Lower leg skin (tissue), 3 donors: ENCODE data around the gene MGRN1.

ENCODE experiments used
- POLR2A ChIP-seq, 2 donors: fragments of 450-650 bp; IDR thresholded peaks; one replicate each; pipeline ENCODE4 v1.6.1; 2016 to 2017; ENCODE audit warnings: antibody characterized with exemption in 2 of 2, mild to moderate bottlenecking in 1 of 2, moderate library complexity in 1 of 2
- TF ChIP-seq, protein P1 (sequence below), 3 donors: fragments of 450-650 bp; IDR thresholded peaks; one replicate each; pipeline ENCODE4 v1.5.1; 2016; ENCODE audit warnings: antibody characterized with exemption in 3 of 3, mild to moderate bottlenecking in 3 of 3, moderate library complexity in 2 of 3

DNA sequence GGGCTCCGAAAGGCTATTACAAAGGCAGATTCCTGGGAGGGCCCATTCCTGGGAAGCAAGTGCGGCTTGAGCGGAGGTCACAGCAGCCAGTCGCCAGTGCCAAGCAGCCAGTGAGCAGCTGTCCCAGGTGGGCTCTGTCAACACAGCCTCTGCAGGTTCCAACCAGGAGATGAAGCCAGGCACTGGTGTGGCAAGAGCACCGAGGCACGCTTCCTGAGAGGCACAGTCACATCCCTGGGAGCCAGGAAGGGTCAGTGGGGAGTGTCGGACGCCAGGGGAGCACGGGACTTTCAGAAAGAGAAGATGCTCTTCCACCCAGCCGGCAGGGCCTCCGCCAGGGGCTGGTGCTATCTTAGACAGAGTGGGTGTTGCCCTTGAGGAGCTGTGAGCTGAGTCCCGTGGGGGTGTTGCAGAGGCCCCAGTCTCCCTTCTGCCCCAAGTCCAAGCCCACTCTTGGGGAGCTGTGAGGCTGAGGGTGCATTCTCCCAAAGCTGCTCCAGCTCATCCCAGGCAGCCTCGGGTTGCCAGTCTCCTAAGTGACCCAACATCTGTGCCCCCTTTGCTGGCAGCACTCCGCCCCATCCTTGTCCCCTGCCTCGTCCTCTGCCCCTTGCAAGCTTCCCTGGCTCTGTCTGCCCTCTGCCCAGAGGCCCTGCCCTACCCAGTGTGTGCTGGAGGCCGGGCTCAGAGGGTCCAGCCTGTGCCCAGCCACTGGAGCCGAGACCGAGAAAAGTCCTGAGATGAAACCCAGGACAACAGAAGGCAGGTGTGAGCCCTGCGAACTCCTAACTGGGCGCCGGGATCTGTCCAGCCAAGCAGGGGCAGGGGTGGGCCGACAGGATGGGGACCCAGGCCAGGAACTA lies 16.6 kb upstream of the MGRN1 start:
- TF ChIP-seq, protein P1, sequence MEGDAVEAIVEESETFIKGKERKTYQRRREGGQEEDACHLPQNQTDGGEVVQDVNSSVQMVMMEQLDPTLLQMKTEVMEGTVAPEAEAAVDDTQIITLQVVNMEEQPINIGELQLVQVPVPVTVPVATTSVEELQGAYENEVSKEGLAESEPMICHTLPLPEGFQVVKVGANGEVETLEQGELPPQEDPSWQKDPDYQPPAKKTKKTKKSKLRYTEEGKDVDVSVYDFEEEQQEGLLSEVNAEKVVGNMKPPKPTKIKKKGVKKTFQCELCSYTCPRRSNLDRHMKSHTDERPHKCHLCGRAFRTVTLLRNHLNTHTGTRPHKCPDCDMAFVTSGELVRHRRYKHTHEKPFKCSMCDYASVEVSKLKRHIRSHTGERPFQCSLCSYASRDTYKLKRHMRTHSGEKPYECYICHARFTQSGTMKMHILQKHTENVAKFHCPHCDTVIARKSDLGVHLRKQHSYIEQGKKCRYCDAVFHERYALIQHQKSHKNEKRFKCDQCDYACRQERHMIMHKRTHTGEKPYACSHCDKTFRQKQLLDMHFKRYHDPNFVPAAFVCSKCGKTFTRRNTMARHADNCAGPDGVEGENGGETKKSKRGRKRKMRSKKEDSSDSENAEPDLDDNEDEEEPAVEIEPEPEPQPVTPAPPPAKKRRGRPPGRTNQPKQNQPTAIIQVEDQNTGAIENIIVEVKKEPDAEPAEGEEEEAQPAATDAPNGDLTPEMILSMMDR (IDR thresholded peaks at IDR 0.05) = no peak
- TF ChIP-seq POLR2A (IDR thresholded peaks at IDR 0.05) = no peak
